ENCODE data around the gene PTPRU. TPM values are rescaled to one million over a fixed set of nuclear protein-coding genes. Genes with fewer than 3 reads are reported as not detected.

Gene PTPRU
- total and polyA plus RNA-seq, 2 experiments from 2014 or later, result 8.0 to 105 TPM

- no peak for TF ChIP-seq REST (IDR thresholded peaks at IDR 0.05; ENCODE audit: unreplicated experiment)
Measured at GRCh38 chr1:29370067-29370466, 133.7 kb downstream of the PTPRU start (continued).

- Mint-ChIP-seq H3K27me3 (ENCODE audit: insufficient read depth, low read depth, poor library complexity) (peaks cover 3% of the 10 kb centered on the region), H3K4me3 (no peak overlapping the region)
- no peak for DNase-seq (ENCODE audit: low spot score)
- TF ChIP-seq NANOG (IDR thresholded peaks at IDR 0.05; ENCODE audit: borderline replicate concordance), result no peak
- no peak for TF ChIP-seq JUNB (IDR thresholded peaks at IDR 0.05; ENCODE audit: unreplicated experiment)
- TF ChIP-seq ZNF114 (CRISPR knock-in tag; IDR thresholded peaks at IDR 0.05), result no peak
- TF ChIP-seq ETS1 (IDR thresholded peaks at IDR 0.05), result no peak
- no peak for TF ChIP-seq REST (IDR thresholded peaks at IDR 0.05; ENCODE audit: unreplicated experiment)
- no peak for TF ChIP-seq ZNF462 (CRISPR knock-in tag; IDR thresholded peaks at IDR 0.05)
- no peak for TF ChIP-seq ZNF331 (CRISPR knock-in tag; IDR thresholded peaks at IDR 0.05; ENCODE audit: low read depth)
- TF ChIP-seq STAT1 (IDR thresholded peaks at IDR 0.05; ENCODE audit: unreplicated experiment), result no peak
- TF ChIP-seq CREB1 (CRISPR knock-in tag; IDR thresholded peaks at IDR 0.05; ENCODE audit: low read depth), result no peak
- no peak for TF ChIP-seq POLR2AphosphoS5 (IDR thresholded peaks at IDR 0.05; ENCODE audit: low read depth)
Measured at GRCh38 chr1:29371332-29371731, 135.0 kb downstream of the PTPRU start.

More at GRCh38 chr1:29371332-29371731, 135.0 kb downstream of the PTPRU start:
- Mint-ChIP-seq H3K36me3 (ENCODE audit: low read depth) (no peaks in the 10 kb centered on the region), H3K4me1 (no peaks in the 10 kb centered on the region; the same call in 2 of the 3 replicates), H3K9me3 (peaks cover 13% of the 10 kb centered on the region), H3K27ac (no peak overlapping the region)
- no peaks in the 10 kb centered on the region for H3K4me1 ChIP-seq (ENCODE audit: insufficient read depth)
- H3K27ac ChIP-seq (ENCODE audit: low read depth), result no peak overlapping the region
- no peaks in the 10 kb centered on the region for H4K20me1 ChIP-seq (replicated peaks; ENCODE audit: insufficient read depth)
- H3K4me3 ChIP-seq, result no peak overlapping the region
- no peaks in the 10 kb centered on the region for H3K79me2 ChIP-seq (replicated peaks; ENCODE audit: insufficient read depth)
- H3K27me3 ChIP-seq (ENCODE audit: insufficient read depth), result no peaks in the 10 kb centered on the region
- H3F3A ChIP-seq (replicated peaks; ENCODE audit: low read depth), result no peaks in the 10 kb centered on the region
- H3K4me2 ChIP-seq, result no peak overlapping the region
- H2AFZ ChIP-seq, result no peak overlapping the region
- ATAC-seq, result no peak
- no peaks in the 10 kb centered on the region for H3K9me2 ChIP-seq (ENCODE audit: insufficient read depth)
- H3K36me3 ChIP-seq (ENCODE audit: insufficient read depth), result no peaks in the 10 kb centered on the region

Measured in GM23338 (cell line).